ENCODE results near the gene PKLR.
"Not testable (repeated sequence)": the region's sequence is repeated elsewhere in the genome, so short reads cannot be mapped to it uniquely, and the experiment has no call there.

Gene PKLR

DNA sequence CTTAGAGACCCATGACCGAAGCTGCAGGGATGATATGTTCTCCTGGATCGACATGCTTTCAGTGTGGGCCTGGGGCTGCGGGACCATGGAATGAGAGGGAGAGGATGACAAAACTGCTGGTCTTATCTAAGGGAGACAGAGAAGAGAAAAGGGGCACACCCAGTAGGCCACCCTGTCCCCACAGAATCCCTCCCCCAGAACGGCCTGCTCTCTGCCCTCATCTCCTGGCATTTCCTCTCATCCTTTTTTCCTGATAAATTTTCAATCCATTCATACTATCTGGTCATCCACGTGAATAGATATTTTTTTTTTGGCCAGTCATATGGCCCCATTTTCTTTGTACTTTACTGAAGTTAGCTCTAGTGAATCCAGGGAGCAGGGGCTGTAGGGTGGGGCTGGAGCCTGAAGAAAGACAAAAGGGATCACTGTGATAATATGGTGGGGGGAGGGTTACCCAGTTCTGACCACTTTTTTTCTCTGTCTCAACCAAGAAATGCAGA is at the start of gene PKLR:
PKLR (minus strand) TSS at position 97 of the 500 bp plus-strand sequence; CDS start at position 54, 43 bp downstream.
- DNase-seq = no peak

GRCh38 chr1:155342842-155343241 is 41.6 kb upstream of the PKLR start:
- no peak for DNase-seq

DNA sequence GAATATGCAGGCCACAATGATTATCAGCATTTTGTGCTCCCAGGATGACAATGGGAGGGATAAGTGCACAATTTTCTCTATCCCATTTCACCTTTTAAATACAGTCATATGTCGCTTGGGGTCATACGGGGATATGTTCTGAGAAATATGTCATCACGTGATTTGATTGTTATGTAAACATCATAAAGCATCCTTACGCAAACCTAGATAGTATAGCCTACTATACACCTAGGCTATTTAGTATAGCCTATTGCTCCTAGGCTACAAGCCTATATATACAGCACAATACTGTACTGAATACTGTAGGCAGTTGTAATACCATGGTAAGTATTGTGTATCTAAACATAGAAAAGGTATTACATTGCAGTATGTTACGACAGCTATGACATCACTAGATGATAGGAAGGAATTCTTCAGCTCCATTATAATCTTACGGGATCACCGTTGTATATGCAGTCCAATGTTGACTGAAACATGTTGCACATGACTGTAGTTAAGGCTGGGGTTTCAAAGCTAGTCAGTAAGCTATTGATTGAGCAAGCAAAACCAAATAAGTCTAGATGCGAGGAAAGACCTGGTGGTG is 38.4 kb upstream of the PKLR start:
- no peak for DNase-seq

DNA sequence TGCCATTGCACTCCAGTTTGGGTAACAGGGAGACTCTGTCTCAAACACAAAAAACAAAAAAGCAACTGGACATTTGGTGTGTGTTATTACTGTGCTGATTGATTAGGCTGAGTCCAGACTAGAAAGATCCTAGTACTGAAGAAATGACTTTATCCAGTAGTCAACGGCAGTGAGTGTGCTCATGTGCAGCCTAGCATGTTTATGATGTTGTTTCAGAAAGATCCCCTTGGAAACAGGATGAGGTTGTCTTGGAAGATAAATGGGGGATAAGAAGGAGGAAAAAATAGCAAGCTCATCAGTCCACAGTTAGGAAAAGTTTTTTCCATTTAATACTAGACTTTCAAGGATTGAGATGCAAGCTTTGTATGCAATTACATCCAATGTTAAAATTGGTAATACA is 33.7 kb upstream of the PKLR start:
- no peak for DNase-seq

GRCh38 chr1:155329980-155330598 is 28.9 kb upstream of the PKLR start:
- no peak for DNase-seq

GRCh38 chr1:155328856-155329255 is 27.6 kb upstream of the PKLR start:
- DNase-seq = not testable (repeated sequence)

GRCh38 chr1:155327981-155328380 is 26.7 kb upstream of the PKLR start:
- no peak for DNase-seq

DNA sequence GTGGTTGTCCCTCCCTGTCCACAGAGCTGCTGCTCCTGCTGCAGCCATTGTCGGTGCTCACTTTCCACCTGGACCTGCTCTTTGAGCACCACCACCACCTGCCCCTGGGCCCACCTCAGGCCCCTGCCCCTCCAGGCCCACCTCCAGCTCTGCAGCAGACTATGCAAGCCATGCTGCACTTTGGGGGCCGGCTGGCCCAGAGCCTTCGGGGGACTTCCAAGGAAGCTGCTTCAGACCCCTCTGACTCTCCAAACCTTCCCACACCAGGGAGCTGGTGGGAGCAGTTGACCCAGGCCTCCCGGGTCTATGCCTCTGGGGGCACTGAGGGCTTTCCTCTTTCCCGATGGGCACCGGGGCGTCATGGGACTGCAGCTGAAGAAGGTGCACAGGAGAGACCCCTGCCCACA is 25.4 kb upstream of the PKLR start:
- DNase-seq = no peak

DNA sequence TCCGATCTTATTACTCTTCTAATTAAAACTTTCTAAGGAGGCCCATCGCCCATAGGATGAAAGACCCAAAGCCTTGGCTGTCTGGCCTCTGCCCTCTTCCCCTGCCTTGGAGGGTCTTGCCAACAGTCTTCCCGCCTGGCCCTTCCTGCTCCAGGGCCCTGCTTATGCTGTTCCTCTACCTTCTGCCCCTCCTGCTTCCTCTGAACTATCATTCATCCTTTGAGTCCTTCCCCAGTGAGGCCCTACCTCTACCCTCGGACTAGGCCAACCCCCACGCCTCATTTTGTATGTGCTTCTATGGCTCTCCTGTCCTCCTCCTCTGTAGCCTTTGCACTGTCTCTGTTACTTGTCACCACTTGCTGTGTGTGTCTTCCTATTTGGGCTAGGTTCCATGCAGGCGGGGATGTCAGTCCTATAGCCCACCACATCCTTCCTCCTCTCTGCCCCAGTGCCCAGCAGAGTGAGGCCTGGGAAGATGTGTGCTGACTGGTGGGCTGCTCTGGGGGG is 24.8 kb upstream of the PKLR start:
- no peak for DNase-seq

DNA sequence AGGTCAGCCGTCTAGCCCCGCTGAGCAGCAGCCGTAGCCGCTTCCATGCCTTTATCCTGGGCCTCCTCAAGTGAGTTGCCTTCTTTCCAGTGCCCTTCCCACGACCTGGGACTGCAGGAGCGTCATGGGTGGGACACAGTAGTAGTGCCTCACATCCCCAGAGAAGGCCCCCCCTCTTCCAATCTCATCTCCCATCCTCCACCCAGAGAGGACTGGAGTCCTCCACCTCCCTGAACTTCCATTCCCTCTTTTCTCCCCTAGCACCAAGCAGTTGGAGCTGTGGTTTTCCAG is 24.3 kb upstream of the PKLR start:
- DNase-seq = no peak

- DNase-seq = peak; percentile 15
These were observed 23.7 kb upstream of the PKLR start for GRCh38 chr1:155324717-155325602.

- peak; percentile 91 for DNase-seq
These were observed 22.9 kb upstream of the PKLR start for GRCh38 chr1:155324037-155324716.

DNA sequence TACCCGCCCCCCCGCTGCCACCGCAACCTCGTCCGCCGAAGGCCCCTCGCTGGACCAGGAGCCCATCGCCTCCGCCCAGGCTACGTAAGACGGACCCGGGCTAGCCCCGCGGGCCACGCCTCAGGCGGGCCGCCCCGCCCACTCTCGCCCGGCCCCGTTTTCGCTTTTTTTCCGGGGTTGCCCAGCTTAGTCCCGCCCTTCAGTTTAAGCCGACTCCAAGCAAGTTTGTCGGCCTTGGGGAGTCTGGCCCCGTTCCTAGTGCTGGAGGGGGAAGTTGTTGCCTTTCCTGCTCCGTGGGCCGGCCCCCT is 22.4 kb upstream of the PKLR start:
- DNase-seq = peak; percentile 87

DNA sequence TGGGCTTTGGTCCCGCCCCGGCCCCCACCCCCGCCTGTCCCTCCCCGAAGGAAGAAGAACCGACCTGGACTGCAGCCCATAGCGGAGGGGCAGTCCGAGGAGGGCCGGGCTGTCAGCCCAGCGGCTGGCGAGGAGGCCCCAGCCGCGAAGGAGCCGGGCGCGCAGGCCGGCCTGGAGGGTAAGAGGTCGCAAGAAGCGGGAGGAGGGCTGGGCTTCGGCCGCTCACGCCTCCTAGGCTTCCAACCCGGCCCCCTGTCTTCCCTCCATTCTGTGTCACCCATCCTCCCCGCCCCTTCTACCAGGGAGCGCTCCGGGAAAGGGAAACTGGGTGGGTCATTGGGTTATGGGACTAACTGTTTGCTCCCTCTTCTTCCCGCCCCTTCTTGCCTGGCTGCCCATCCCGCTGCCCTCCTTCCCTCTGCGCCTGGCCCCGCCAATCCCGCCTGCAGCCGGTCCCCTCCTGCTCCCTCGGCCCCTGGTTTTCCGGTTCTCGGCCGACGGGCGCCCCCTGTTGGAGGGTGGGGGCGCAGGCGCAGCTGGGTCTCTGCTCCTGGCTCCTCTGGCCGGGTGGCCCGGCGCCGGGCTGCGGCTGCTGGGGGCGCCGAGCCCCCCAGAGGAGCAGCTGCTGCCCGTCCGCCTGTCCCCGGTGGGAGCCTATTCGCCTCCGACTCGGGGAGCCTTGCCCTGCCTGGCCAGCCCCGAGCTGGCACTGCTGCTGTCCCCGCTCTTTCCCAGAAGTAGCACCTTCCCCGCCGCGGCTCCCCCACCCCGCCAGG is 21.9 kb upstream of the PKLR start:
- DNase-seq = peak; percentile 84

GRCh38 chr1:155322571-155322952 is 21.3 kb upstream of the PKLR start:
- DNase-seq = no peak

GRCh38 chr1:155321639-155322503 is 20.6 kb upstream of the PKLR start:
- DNase-seq = no peak

DNA sequence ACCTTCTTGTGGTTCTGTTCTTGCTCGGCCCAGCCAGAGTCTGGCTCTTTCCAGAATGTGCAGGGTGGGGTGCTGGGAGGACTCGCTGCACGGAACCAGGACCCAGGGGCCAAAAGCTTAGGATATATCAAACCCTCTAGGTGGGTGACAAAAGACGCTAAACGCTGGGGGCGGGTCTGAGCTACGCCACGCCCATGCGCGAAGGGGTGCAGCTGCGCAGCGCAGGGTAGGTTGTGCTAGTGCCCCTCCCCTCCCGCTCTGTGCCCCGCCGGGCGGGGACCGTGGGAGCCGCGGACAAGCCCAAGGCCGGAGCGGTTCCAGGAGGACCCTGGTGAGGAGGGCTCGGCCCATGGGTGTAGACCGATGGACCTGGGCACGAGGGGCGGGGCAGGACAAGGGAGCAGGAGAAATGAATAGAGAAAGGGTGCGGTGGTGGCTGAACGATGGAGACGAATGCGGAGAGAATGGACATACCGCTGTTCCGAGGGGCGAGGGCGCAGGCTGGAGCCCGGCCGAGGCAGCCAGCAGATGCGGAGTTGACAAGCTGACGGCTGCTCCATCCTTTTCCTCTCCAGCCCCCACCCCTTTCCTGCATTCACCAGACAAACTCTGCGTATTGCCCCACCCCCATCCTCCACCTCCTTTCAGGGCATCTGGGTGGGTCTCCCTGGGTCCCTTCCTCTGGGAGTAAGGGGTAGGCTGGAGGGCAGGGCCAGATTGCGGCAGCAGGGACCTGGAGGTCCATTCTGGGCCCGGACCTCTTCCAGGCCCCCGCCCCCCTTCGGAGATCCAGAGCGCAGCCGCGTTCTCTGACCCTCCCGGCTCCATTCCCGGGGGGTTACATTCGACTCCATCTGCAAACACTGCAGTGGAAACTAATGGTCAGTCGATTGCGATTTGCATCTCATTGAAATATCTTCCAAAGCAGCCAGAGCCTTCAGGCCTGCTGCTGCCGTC is 19.7 kb upstream of the PKLR start, which contains the start of gene RUSC1:
RUSC1 (plus strand) TSS at position 234 of the 957 bp plus-strand sequence. CDS start 880 bp downstream, outside the sequence.
- DNase-seq = peak; percentile 70

- DNase-seq = no peak
These were observed 19.0 kb upstream of the PKLR start for GRCh38 chr1:155320252-155320651.

GRCh38 chr1:155319536-155319935 is 18.3 kb upstream of the PKLR start:
- no peak for DNase-seq

- no peak for DNase-seq
These were observed 16.8 kb upstream of the PKLR start for GRCh38 chr1:155318082-155318481.

Measured in CD4-positive, alpha-beta T cell treated with Interleukin-10 for 1 hour (primary cell).